ENCODE results near the gene SLC17A6.

GRCh38 chr11:22349491-22349890, 11.3 kb downstream of the SLC17A6 start:
- TF ChIP-seq CTCF (conservative IDR thresholded peaks at IDR 0.05) (no peak), EZH2 (IDR thresholded peaks at IDR 0.05; ENCODE audit: low read depth) (no peak)

Measured in PC-9 (cell line).